Dendritic cell treated with granulocyte-macrophage colony-stimulating factor and Interleukin-4, amounts not matched to agents 40 ng/mL and 50 ng/mL, for 4 days (primary cell): Measurements from ENCODE around the gene SBNO1.
"Not testable (repeated sequence)": the region's sequence is repeated elsewhere in the genome, so short reads cannot be mapped to it uniquely, and the experiment has no call there.

Source experiments
- H3K27ac Mint-ChIP-seq: one replicate; pipeline ENCODE4 v1.8.0; 2022; ENCODE audit warnings: mild to moderate bottlenecking, mixed read lengths
- H3K27me3 Mint-ChIP-seq: one replicate; pipeline ENCODE4 v1.8.0; 2022; ENCODE audit warnings: mild to moderate bottlenecking, mixed read lengths
- H3K36me3 Mint-ChIP-seq: one replicate; pipeline ENCODE4 v1.8.0; 2022; ENCODE audit warnings: low read depth, mixed read lengths
- H3K4me1 Mint-ChIP-seq: one replicate; pipeline ENCODE4 v1.8.0; 2022; ENCODE audit warnings: low read depth, mixed read lengths
- H3K4me3 Mint-ChIP-seq: one replicate; pipeline ENCODE4 v1.8.0; 2022; ENCODE audit warnings: mild to moderate bottlenecking, moderate library complexity, mixed read lengths
- H3K9me3 Mint-ChIP-seq: one replicate; pipeline ENCODE4 v1.8.0; 2022; ENCODE audit warnings: mixed read lengths
- intact Hi-C: fragments of 100-400 bp; cut with micrococcal nuclease; formaldehyde crosslinking; loops from one replicate; pipeline ENCODE4 v1.15.0; 2022

The SBNO1 gene

GRCh38 chr12:123351349-123351748 is 13.3 kb downstream of the SBNO1 start:
- H3K4me1 Mint-ChIP-seq = peaks cover 30% of the 10 kb centered on the region
- intact Hi-C loops = no loop called here
- H3K9me3 Mint-ChIP-seq = no peaks in the 10 kb centered on the region
- H3K27me3 Mint-ChIP-seq = no peaks in the 10 kb centered on the region
- H3K27ac Mint-ChIP-seq = no peak overlapping the region
- no peak overlapping the region for H3K4me3 Mint-ChIP-seq
- peaks cover 70% of the 10 kb centered on the region for H3K36me3 Mint-ChIP-seq

GRCh38 chr12:123346946-123347345 is 17.7 kb downstream of the SBNO1 start:
- H3K27ac Mint-ChIP-seq = peak overlapping the region; percentile 60
- peaks cover 94% of the 10 kb centered on the region for H3K36me3 Mint-ChIP-seq
- H3K9me3 Mint-ChIP-seq = no peaks in the 10 kb centered on the region
- no peak overlapping the region for H3K4me3 Mint-ChIP-seq
- H3K4me1 Mint-ChIP-seq = peaks cover 15% of the 10 kb centered on the region
- H3K27me3 Mint-ChIP-seq = no peaks in the 10 kb centered on the region
- intact Hi-C loops = no loop called here

GRCh38 chr12:123344086-123344485 is 20.6 kb downstream of the SBNO1 start:
- Mint-ChIP-seq H3K36me3 (peaks cover 88% of the 10 kb centered on the region), H3K27me3 (no peaks in the 10 kb centered on the region), H3K4me1 (peaks cover 3% of the 10 kb centered on the region), H3K9me3 (no peaks in the 10 kb centered on the region), H3K27ac (no peak overlapping the region), H3K4me3 (no peak overlapping the region)
- intact Hi-C loops = no loop called here

GRCh38 chr12:123337070-123337469 is 27.6 kb downstream of the SBNO1 start:
- intact Hi-C loops = no loop called here
- Mint-ChIP-seq H3K4me3 (no peak overlapping the region), H3K9me3 (no peaks in the 10 kb centered on the region), H3K36me3 (peaks cover 73% of the 10 kb centered on the region), H3K27ac (peak overlapping the region; percentile 67), H3K27me3 (no peaks in the 10 kb centered on the region), H3K4me1 (peaks cover 18% of the 10 kb centered on the region)

- H3K9me3 Mint-ChIP-seq = no peaks in the 10 kb centered on the region
- H3K27me3 Mint-ChIP-seq = no peaks in the 10 kb centered on the region
- intact Hi-C loops = no loop called here
- H3K4me3 Mint-ChIP-seq = no peak overlapping the region
- H3K27ac Mint-ChIP-seq = peak overlapping the region; percentile 67
- peaks cover 77% of the 10 kb centered on the region for H3K36me3 Mint-ChIP-seq
- H3K4me1 Mint-ChIP-seq = peaks cover 18% of the 10 kb centered on the region
Observed at GRCh38 chr12:123336530-123336929, 28.1 kb downstream of the SBNO1 start.

- H3K4me3 Mint-ChIP-seq = no peak overlapping the region
- no peaks in the 10 kb centered on the region for H3K9me3 Mint-ChIP-seq
- H3K27ac Mint-ChIP-seq = no peak overlapping the region
- H3K27me3 Mint-ChIP-seq = no peaks in the 10 kb centered on the region
- intact Hi-C loops = no loop called here
- peaks cover 81% of the 10 kb centered on the region for H3K36me3 Mint-ChIP-seq
- peaks cover 18% of the 10 kb centered on the region for H3K4me1 Mint-ChIP-seq
Observed at GRCh38 chr12:123335490-123335889, 29.2 kb downstream of the SBNO1 start.

- Mint-ChIP-seq H3K36me3 (peaks cover 84% of the 10 kb centered on the region), H3K9me3 (no peaks in the 10 kb centered on the region), H3K4me3 (no peak overlapping the region), H3K4me1 (no peaks in the 10 kb centered on the region), H3K27me3 (no peaks in the 10 kb centered on the region), H3K27ac (no peak overlapping the region)
- intact Hi-C loops = no loop called here
Observed at GRCh38 chr12:123329799-123330198, 34.8 kb downstream of the SBNO1 start.

- Mint-ChIP-seq H3K9me3 (no peaks in the 10 kb centered on the region), H3K27me3 (no peaks in the 10 kb centered on the region), H3K4me3 (no peak overlapping the region), H3K36me3 (peaks cover 98% of the 10 kb centered on the region), H3K4me1 (no peaks in the 10 kb centered on the region), H3K27ac (no peak overlapping the region)
- intact Hi-C loops = loop anchor here (10.0 kb wide), 1 partner anchor 55 kb away; no protein-coding TSS in a partner anchor
Observed at GRCh38 chr12:123319826-123320225, 44.8 kb downstream of the SBNO1 start.

- Mint-ChIP-seq H3K9me3 (no peaks in the 10 kb centered on the region), H3K27me3 (no peaks in the 10 kb centered on the region), H3K4me3 (no peak overlapping the region), H3K4me1 (no peaks in the 10 kb centered on the region), H3K36me3 (peaks cover 98% of the 10 kb centered on the region), H3K27ac (no peak overlapping the region)
- intact Hi-C loops = loop anchor here (10.0 kb wide), 1 partner anchor 54 kb away; no protein-coding TSS in a partner anchor
Observed at GRCh38 chr12:123319273-123319672, 45.4 kb downstream of the SBNO1 start.

- intact Hi-C loops = loop anchor here (10.0 kb wide), 1 partner anchor 48 kb away; no protein-coding TSS in a partner anchor
- H3K36me3 Mint-ChIP-seq = peaks cover 94% of the 10 kb centered on the region
- not testable (repeated sequence) for H3K27me3 Mint-ChIP-seq, H3K4me1 Mint-ChIP-seq, H3K9me3 Mint-ChIP-seq, H3K27ac Mint-ChIP-seq, H3K4me3 Mint-ChIP-seq
Observed at GRCh38 chr12:123313046-123313445, 51.6 kb downstream of the SBNO1 start.

- Mint-ChIP-seq H3K9me3 (no peaks in the 10 kb centered on the region), H3K27me3 (no peaks in the 10 kb centered on the region), H3K4me1 (no peaks in the 10 kb centered on the region), H3K4me3 (no peak overlapping the region), H3K36me3 (peaks cover 97% of the 10 kb centered on the region), H3K27ac (no peak overlapping the region)
- intact Hi-C loops = no loop called here
Observed at GRCh38 chr12:123306200-123306599, 58.4 kb downstream of the SBNO1 start.

- Mint-ChIP-seq H3K4me3 (no peak overlapping the region), H3K36me3 (peaks cover 97% of the 10 kb centered on the region), H3K9me3 (no peaks in the 10 kb centered on the region), H3K27ac (no peak overlapping the region), H3K4me1 (no peaks in the 10 kb centered on the region), H3K27me3 (no peaks in the 10 kb centered on the region)
- intact Hi-C loops = no loop called here
Observed at GRCh38 chr12:123305136-123305535, 59.5 kb downstream of the SBNO1 start.

GRCh38 chr12:123293178-123293760 is 71.4 kb downstream of the SBNO1 start:
- H3K36me3 Mint-ChIP-seq = peaks cover 89% of the 10 kb centered on the region

GRCh38 chr12:123289911-123290310 is 74.7 kb downstream of the SBNO1 start:
- H3K9me3 Mint-ChIP-seq = no peaks in the 10 kb centered on the region
- peaks cover 58% of the 10 kb centered on the region for H3K36me3 Mint-ChIP-seq
- no peak overlapping the region for H3K27ac Mint-ChIP-seq
- no peaks in the 10 kb centered on the region for H3K4me1 Mint-ChIP-seq
- no peaks in the 10 kb centered on the region for H3K27me3 Mint-ChIP-seq
- intact Hi-C loops = no loop called here
- H3K4me3 Mint-ChIP-seq = no peak overlapping the region

More at GRCh38 chr12:123293178-123293760, 71.4 kb downstream of the SBNO1 start:
- Mint-ChIP-seq H3K4me1 (no peaks in the 10 kb centered on the region), H3K9me3 (no peaks in the 10 kb centered on the region), H3K4me3 (no peak overlapping the region), H3K27ac (no peak overlapping the region), H3K27me3 (no peaks in the 10 kb centered on the region)
- intact Hi-C loops = no loop called here

- no peaks in the 10 kb centered on the region for H3K9me3 Mint-ChIP-seq
- H3K27me3 Mint-ChIP-seq = no peaks in the 10 kb centered on the region
- intact Hi-C loops = no loop called here
- no peak overlapping the region for H3K4me3 Mint-ChIP-seq
- H3K4me1 Mint-ChIP-seq = no peaks in the 10 kb centered on the region
- peaks cover 49% of the 10 kb centered on the region for H3K36me3 Mint-ChIP-seq
- H3K27ac Mint-ChIP-seq = no peak overlapping the region
Observed at GRCh38 chr12:123288751-123289346, 75.8 kb downstream of the SBNO1 start.
